DOHH2 (cell line): ENCODE results near the gene KCNQ1.

Source experiments
- H3F3A ChIP-seq: fragments of 200-600 bp; sonication (generic), shearing (Covaris generic); 2 replicates; pipeline ENCODE4 v1.6.0; 2016; ENCODE audit warnings: antibody characterized with exemption, mild to moderate bottlenecking; ENCODE audit not compliant: control insufficient read depth, insufficient read depth
- H3K27ac ChIP-seq: fragments of 200-600 bp; sonication (generic); 2 replicates; pipeline ENCODE4 v1.5.1; 2014; ENCODE audit warnings: low read depth, mild to moderate bottlenecking, low read length, moderate library complexity
- H3K27me3 ChIP-seq: fragments of 200-600 bp; sonication (generic); 2 replicates; pipeline ENCODE4 v1.6.1; 2014; ENCODE audit warnings: mild to moderate bottlenecking, low read length, mixed read lengths; ENCODE audit not compliant: control insufficient read depth
- H3K36me3 ChIP-seq: fragments of 200-600 bp; sonication (generic); 2 replicates; pipeline ENCODE4 v1.6.1; 2014; ENCODE audit warnings: mild to moderate bottlenecking, low read length, moderate library complexity, mixed read lengths; ENCODE audit not compliant: control insufficient read depth
- H3K4me1 ChIP-seq: fragments of 200-600 bp; sonication (generic); 2 replicates; pipeline ENCODE4 v1.6.1; 2014; ENCODE audit warnings: mild to moderate bottlenecking, low read length, mixed read lengths; ENCODE audit not compliant: control insufficient read depth
- H3K4me2 ChIP-seq: fragments of 200-600 bp; sonication (generic); 2 replicates; pipeline ENCODE4 v1.6.0; 2014; ENCODE audit warnings: mild to moderate bottlenecking, low read length, moderate library complexity
- H3K4me3 ChIP-seq: fragments of 200-600 bp; sonication (generic); 2 replicates; pipeline ENCODE4 v1.5.1; 2014; ENCODE audit warnings: mild to moderate bottlenecking, low read length, mixed read lengths
- H3K79me2 ChIP-seq: fragments of 200-600 bp; sonication (generic); 2 replicates; pipeline ENCODE4 v1.6.1; 2014; ENCODE audit warnings: mild to moderate bottlenecking, low read length, mixed read lengths; ENCODE audit not compliant: control insufficient read depth
- H3K9me2 ChIP-seq: fragments of 200-600 bp; sonication (generic); replicated peaks from 2 replicates; pipeline ENCODE4 v1.6.1; 2014; ENCODE audit warnings: mild to moderate bottlenecking, low read length, mixed read lengths; ENCODE audit not compliant: control insufficient read depth
- H3K9me3 ChIP-seq: fragments of 200-600 bp; sonication (generic); 2 replicates; pipeline ENCODE4 v1.6.1; 2014; ENCODE audit warnings: antibody characterized with exemption, low read length, mixed read lengths; ENCODE audit not compliant: control insufficient read depth, insufficient read depth
- H4K20me1 ChIP-seq: fragments of 200-600 bp; sonication (generic); 2 replicates; pipeline ENCODE4 v1.6.0; 2014; ENCODE audit warnings: low read depth, mild to moderate bottlenecking, antibody characterized with exemption, low read length, moderate library complexity; ENCODE audit not compliant: control insufficient read depth, insufficient read depth
- CTCF ChIP-seq: fragments of 200-600 bp; sonication (generic); IDR thresholded peaks from one replicate; pipeline ENCODE4 v1.5.1; 2014; ENCODE audit warnings: antibody characterized with exemption, mild to moderate bottlenecking, low read depth, low read length; ENCODE audit not compliant: poor library complexity, severe bottlenecking
- EZH2phosphoT487 ChIP-seq: fragments of 200-600 bp; sonication (generic); IDR thresholded peaks from 2 replicates; pipeline ENCODE4 v1.6.1; 2017; ENCODE audit warnings: borderline replicate concordance, mild to moderate bottlenecking, antibody characterized with exemption, low read length, moderate library complexity, mixed read lengths

Gene KCNQ1

DNA sequence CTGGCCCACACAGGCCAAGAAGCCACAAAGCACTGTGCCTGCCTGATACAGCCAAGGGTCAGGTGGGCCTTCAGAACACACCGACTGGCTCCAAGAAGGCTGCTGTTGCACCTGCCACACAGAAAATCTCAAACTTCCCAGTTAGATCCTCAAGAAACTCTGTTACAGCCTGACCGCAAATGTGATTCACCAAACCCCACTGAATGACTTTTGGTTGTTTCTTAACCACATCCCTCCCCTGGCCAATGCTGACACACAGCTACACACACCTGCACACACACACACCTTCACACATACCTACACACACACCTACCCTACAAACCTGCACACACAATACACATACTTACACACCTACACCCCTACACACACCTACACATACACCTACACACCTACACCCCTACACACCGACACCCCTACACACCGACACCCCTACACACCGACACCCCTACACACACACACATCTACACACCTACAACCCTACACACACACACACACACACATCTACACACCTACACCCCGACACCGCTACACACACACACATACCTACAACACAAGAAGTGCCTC, 409.3 kb downstream of the KCNQ1 start:
- Histone ChIP-seq H4K20me1 (no peaks in the 10 kb centered on the region), H3K27me3 (no peaks in the 10 kb centered on the region), H3K4me3 (no peak overlapping the region), H3K27ac (no peak overlapping the region), H3K9me2 (no peaks in the 10 kb centered on the region), H3K79me2 (no peaks in the 10 kb centered on the region), H3K4me2 (no peak overlapping the region), H3K36me3 (no peaks in the 10 kb centered on the region), H3F3A (no peaks in the 10 kb centered on the region), H3K4me1 (no peaks in the 10 kb centered on the region), H3K9me3 (no peaks in the 10 kb centered on the region)
- TF ChIP-seq EZH2phosphoT487 (no peak), CTCF (no peak)

DNA sequence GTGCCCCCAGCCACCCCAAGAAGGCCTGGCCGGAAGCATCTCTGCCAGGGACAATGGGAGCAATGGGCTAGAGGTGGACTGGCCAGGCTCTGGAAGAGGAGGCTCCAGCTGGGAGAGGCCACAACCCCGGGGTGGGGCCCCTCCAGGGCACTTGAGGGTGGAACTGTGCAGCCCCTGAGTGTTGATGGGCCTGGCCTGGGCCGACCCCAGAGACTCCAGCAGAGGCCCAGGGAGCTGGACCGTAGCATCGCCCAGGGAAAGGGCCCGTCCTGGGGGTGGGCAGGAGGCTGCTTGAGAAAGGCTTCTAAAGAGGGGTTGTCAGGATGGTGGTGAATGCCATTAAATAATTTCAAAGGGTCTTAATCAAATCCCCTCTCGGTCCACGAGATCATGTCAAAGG, 410.4 kb downstream of the KCNQ1 start:
- H3K27me3 ChIP-seq = no peaks in the 10 kb centered on the region
- no peak overlapping the region for H3K4me3 ChIP-seq
- H3K27ac ChIP-seq = no peak overlapping the region
- no peak for TF ChIP-seq CTCF
- no peak for TF ChIP-seq EZH2phosphoT487
- H3K4me2 ChIP-seq = no peak overlapping the region
- H3K79me2 ChIP-seq = no peaks in the 10 kb centered on the region
- no peaks in the 10 kb centered on the region for H3K4me1 ChIP-seq
- H3F3A ChIP-seq = no peaks in the 10 kb centered on the region
- H4K20me1 ChIP-seq = no peaks in the 10 kb centered on the region
- H3K9me3 ChIP-seq = no peaks in the 10 kb centered on the region
- no peaks in the 10 kb centered on the region for H3K9me2 ChIP-seq
- H3K36me3 ChIP-seq = no peaks in the 10 kb centered on the region

- H3F3A ChIP-seq = no peaks in the 10 kb centered on the region
- H3K4me2 ChIP-seq = no peak overlapping the region
- H3K27me3 ChIP-seq = no peaks in the 10 kb centered on the region
- no peak overlapping the region for H3K4me3 ChIP-seq
- no peaks in the 10 kb centered on the region for H3K79me2 ChIP-seq
- no peak overlapping the region for H3K27ac ChIP-seq
- no peaks in the 10 kb centered on the region for H3K36me3 ChIP-seq
- no peaks in the 10 kb centered on the region for H3K9me2 ChIP-seq
- no peak for TF ChIP-seq CTCF
- no peaks in the 10 kb centered on the region for H4K20me1 ChIP-seq
- no peaks in the 10 kb centered on the region for H3K4me1 ChIP-seq
- no peaks in the 10 kb centered on the region for H3K9me3 ChIP-seq
These were observed 412.5 kb downstream of the KCNQ1 start for GRCh38 chr11:2857276-2857675.
